K562 (cell line): ENCODE data around the gene RNU5D-1. TPM values are rescaled to one million over a fixed set of nuclear protein-coding genes. Genes with fewer than 3 reads are reported as not detected.

Experiments
- ADNP ChIP-seq: fragments of 200-800 bp; sonication (Bioruptor generic); IDR thresholded peaks from 2 replicates; pipeline ENCODE4 v1.6.1; 2016; ENCODE audit warnings: missing genetic modification characterization, missing compliant biosample characterization
- BCOR ChIP-seq: fragments of 450-650 bp; IDR thresholded peaks from 2 replicates; pipeline ENCODE4 v1.6.1; 2016
- DMBX1 ChIP-seq: fragments of 250-450 bp; sonication (Bioruptor Pico); IDR thresholded peaks from 2 replicates; pipeline ENCODE4 v1.8.0; 2022; ENCODE audit warnings: inconsistent platforms, mild to moderate bottlenecking, moderate library complexity, borderline replicate concordance
- FOS ChIP-seq: IDR thresholded peaks from 3 replicates; pipeline ENCODE4 v1.6.1; 2011; ENCODE audit not compliant: insufficient read length; ENCODE audit errors: extremely low read depth
- ID3 ChIP-seq, 2 experiments: fragments of 250-450 bp in 1 of 2; fragments of 450-650 bp in 1 of 2; sonication (Bioruptor Pico) in 1 of 2; IDR thresholded peaks; 2 replicates each; pipeline versions ENCODE4 v1.6.1 to v1.8.0; 2016 to 2021; ENCODE audit warnings: mild to moderate bottlenecking in 2 of 2, moderate library complexity in 2 of 2, missing compliant biosample characterization in 1 of 2, missing genetic modification characterization in 1 of 2
- NCOA6 ChIP-seq: fragments of 450-650 bp; IDR thresholded peaks from 2 replicates; pipeline ENCODE4 v1.6.1; 2017; ENCODE audit warnings: mild to moderate bottlenecking
- NEUROD1 ChIP-seq: fragments of 150-350 bp; IDR thresholded peaks from 2 replicates; pipeline ENCODE4 v1.6.1; 2014; ENCODE audit warnings: borderline replicate concordance, low read length, low read depth; ENCODE audit not compliant: partially characterized antibody
- NFYB ChIP-seq: IDR thresholded peaks from 2 replicates; pipeline ENCODE4 v1.6.1; 2011; ENCODE audit warnings: mild to moderate bottlenecking, moderate library complexity; ENCODE audit not compliant: insufficient read length; ENCODE audit errors: extremely low read depth
- SIRT6 ChIP-seq: IDR thresholded peaks from one replicate; pipeline ENCODE4 v1.6.1; 2012; ENCODE audit warnings: low read depth, mild to moderate bottlenecking, control low read depth, inconsistent platforms, low read length, moderate library complexity
- ZNF143 ChIP-seq: sonication (generic); formaldehyde crosslinking; IDR thresholded peaks from 2 replicates; pipeline ENCODE4 v1.9.0; 2022; ENCODE audit warnings: mild to moderate bottlenecking, missing genetic modification reagents
- polyA plus RNA-seq, 8 experiments: library from polyadenylated mRNA; depleted of rRNA in 4 of 8; stranded (reverse) in 5 of 8; unstranded in 3 of 8; fragments of >200 nt; fragmentation: Nextera tagmentation in 2 of 8; fragmentation: Illumina TruSeq in 1 of 8; extraction: Ambion mirVana in 2 of 8; extraction: Trizol in 1 of 8; gene quantifications; 2 replicates each; pipeline versions ENCODE4 v1.2.1 to v1.2.3, GENCODE V29; 2011 to 2014; ENCODE audit warnings: inconsistent platforms in 1 of 8, missing spikeins in 1 of 8
- total RNA-seq, 7 experiments: library from RNA; depleted of rRNA in 6 of 7; stranded (reverse); fragments of >200 nt in 6 of 7; fragmentation: Illumina TruSeq in 2 of 7; extraction: Trizol in 2 of 7; gene quantifications; 2 replicates each; pipeline versions ENCODE4 v1.2.1 to v1.2.3, GENCODE V29; 2011 to 2021; ENCODE audit warnings: low replicate concordance in 1 of 7
- TF ChIP-seq, protein P1 (sequence below), 2 experiments: fragments of 450-650 bp; formaldehyde crosslinking in 1 of 2; IDR thresholded peaks; 2 replicates each; pipeline versions ENCODE4 v1.4.0 to v1.6.1; 2014 to 2020; ENCODE audit warnings: mild to moderate bottlenecking in 2 of 2, borderline replicate concordance in 1 of 2, low read depth in 1 of 2
- TF ChIP-seq, protein P2 (sequence below): fragments of 200-800 bp; sonication (Bioruptor generic); IDR thresholded peaks from 2 replicates; pipeline ENCODE4 v1.6.1; 2016; ENCODE audit warnings: missing genetic modification characterization, missing compliant biosample characterization

RNU5D-1 gene
- total and polyA plus RNA-seq, 9 of the 15 experiments (the other 6 are each of a cell fraction or from before 2014, with no cell fraction given), result under 0.01 TPM; not detected in 8

- TF ChIP-seq, protein P1, sequence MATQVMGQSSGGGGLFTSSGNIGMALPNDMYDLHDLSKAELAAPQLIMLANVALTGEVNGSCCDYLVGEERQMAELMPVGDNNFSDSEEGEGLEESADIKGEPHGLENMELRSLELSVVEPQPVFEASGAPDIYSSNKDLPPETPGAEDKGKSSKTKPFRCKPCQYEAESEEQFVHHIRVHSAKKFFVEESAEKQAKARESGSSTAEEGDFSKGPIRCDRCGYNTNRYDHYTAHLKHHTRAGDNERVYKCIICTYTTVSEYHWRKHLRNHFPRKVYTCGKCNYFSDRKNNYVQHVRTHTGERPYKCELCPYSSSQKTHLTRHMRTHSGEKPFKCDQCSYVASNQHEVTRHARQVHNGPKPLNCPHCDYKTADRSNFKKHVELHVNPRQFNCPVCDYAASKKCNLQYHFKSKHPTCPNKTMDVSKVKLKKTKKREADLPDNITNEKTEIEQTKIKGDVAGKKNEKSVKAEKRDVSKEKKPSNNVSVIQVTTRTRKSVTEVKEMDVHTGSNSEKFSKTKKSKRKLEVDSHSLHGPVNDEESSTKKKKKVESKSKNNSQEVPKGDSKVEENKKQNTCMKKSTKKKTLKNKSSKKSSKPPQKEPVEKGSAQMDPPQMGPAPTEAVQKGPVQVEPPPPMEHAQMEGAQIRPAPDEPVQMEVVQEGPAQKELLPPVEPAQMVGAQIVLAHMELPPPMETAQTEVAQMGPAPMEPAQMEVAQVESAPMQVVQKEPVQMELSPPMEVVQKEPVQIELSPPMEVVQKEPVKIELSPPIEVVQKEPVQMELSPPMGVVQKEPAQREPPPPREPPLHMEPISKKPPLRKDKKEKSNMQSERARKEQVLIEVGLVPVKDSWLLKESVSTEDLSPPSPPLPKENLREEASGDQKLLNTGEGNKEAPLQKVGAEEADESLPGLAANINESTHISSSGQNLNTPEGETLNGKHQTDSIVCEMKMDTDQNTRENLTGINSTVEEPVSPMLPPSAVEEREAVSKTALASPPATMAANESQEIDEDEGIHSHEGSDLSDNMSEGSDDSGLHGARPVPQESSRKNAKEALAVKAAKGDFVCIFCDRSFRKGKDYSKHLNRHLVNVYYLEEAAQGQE (IDR thresholded peaks at IDR 0.05; ENCODE audit: borderline replicate concordance), result no peak
- TF ChIP-seq, protein P1 (CRISPR knock-in tag; IDR thresholded peaks at IDR 0.05; ENCODE audit: low read depth), result no peak
- TF ChIP-seq, protein P2, sequence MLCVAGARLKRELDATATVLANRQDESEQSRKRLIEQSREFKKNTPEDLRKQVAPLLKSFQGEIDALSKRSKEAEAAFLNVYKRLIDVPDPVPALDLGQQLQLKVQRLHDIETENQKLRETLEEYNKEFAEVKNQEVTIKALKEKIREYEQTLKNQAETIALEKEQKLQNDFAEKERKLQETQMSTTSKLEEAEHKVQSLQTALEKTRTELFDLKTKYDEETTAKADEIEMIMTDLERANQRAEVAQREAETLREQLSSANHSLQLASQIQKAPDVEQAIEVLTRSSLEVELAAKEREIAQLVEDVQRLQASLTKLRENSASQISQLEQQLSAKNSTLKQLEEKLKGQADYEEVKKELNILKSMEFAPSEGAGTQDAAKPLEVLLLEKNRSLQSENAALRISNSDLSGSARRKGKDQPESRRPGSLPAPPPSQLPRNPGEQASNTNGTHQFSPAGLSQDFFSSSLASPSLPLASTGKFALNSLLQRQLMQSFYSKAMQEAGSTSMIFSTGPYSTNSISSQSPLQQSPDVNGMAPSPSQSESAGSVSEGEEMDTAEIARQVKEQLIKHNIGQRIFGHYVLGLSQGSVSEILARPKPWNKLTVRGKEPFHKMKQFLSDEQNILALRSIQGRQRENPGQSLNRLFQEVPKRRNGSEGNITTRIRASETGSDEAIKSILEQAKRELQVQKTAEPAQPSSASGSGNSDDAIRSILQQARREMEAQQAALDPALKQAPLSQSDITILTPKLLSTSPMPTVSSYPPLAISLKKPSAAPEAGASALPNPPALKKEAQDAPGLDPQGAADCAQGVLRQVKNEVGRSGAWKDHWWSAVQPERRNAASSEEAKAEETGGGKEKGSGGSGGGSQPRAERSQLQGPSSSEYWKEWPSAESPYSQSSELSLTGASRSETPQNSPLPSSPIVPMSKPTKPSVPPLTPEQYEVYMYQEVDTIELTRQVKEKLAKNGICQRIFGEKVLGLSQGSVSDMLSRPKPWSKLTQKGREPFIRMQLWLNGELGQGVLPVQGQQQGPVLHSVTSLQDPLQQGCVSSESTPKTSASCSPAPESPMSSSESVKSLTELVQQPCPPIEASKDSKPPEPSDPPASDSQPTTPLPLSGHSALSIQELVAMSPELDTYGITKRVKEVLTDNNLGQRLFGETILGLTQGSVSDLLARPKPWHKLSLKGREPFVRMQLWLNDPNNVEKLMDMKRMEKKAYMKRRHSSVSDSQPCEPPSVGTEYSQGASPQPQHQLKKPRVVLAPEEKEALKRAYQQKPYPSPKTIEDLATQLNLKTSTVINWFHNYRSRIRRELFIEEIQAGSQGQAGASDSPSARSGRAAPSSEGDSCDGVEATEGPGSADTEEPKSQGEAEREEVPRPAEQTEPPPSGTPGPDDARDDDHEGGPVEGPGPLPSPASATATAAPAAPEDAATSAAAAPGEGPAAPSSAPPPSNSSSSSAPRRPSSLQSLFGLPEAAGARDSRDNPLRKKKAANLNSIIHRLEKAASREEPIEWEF (CRISPR knock-in tag), result peak; percentile 68; the same call in 1 of the 2 replicates
- TF ChIP-seq NFYB, result no peak
- TF ChIP-seq SIRT6, result no peak
- TF ChIP-seq ID3 (CRISPR knock-in tag; IDR thresholded peaks at IDR 0.05), result 0 out of 2 replicates have a peak, but pooled peaks have one; percentile 64
- TF ChIP-seq ID3 (tag; IDR thresholded peaks at IDR 0.05), result peak; percentile 91
- TF ChIP-seq NCOA6, result peak; percentile 81
- peak; percentile 82 for TF ChIP-seq NEUROD1
- no peak for TF ChIP-seq FOS
- TF ChIP-seq BCOR, result peak; percentile 86
- peak; percentile 81 for TF ChIP-seq DMBX1 (CRISPR knock-in tag)
- TF ChIP-seq ADNP (tag), result peak; percentile 13; the same call in 1 of the 2 replicates
- peak; percentile 87 for TF ChIP-seq ZNF143 (CRISPR knock-in tag)
These were observed 9.2 kb downstream of the RNU5D-1 start (continued) for GRCh38 chr1:44721485-44722361.
